Measurements from ENCODE around the gene LRRN4.

- no peak for TF ChIP-seq CTCF (IDR thresholded peaks at IDR 0.05)
- TF ChIP-seq POLR2A (IDR thresholded peaks at IDR 0.05), result no peak
These were observed 53.0 kb downstream of the LRRN4 start for GRCh38 chr20:6000871-6001270.
